Measurements from ENCODE around the gene GOT1.

DNA sequence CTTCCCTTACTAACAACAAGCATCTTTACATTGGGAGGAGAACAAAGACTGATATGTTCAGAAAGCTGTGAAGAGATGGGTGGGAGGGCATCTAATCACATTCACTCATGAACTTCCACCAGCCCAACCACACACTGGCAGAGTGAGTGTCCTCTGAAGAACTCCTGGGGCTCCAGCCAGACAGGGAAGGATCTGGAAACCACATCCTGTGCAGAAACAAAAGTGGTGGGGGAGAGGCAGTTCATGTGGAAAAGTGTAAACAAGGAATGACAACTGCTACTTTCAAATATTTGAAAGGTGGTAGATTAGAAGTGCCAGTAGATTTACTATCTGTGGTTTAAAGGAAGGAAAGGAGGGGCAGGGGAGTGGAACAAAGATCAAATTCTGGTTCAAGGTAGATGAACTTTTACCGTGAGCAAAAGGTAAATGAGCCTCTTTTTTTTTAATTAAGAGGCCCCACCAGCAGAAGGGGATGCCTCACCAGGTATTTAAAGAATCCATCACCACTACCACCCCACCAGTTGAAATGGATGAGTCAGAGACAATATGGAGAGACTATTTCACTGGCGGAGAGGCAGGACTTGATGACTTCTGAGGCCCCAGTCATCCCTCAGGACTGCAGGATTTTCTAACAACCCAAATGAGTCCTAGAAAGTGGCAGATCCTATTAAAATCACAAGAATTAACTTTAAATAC lies 34.5 kb downstream of the GOT1 start:
- TF ChIP-seq CTCF (IDR thresholded peaks at IDR 0.05; ENCODE audit: low read depth, low read length, missing input control) = no peak
- peak; percentile 50 to 82 for TF ChIP-seq RXRA (IDR thresholded peaks at IDR 0.05)
- TF ChIP-seq YY1 (IDR thresholded peaks at IDR 0.05) = no peak

Measured in liver (tissue), 3 donors.